Measurements from ENCODE around the gene ARHGEF26.
"Not testable (repeated sequence)": the region's sequence is repeated elsewhere in the genome, so short reads cannot be mapped to it uniquely, and the experiment has no call there.

ARHGEF26 gene

GRCh38 chr3:154120961-154121700, at the start of gene ARHGEF26:
ARHGEF26 (plus strand) TSS chr3:154121390; CDS start chr3:154121993, 603 bp downstream.
- peak; percentile 79 to 96 for DNase-seq

GRCh38 chr3:154074966-154075365, 46.2 kb upstream of the ARHGEF26 start:
- DNase-seq = no peak

GRCh38 chr3:154078672-154079071, 42.5 kb upstream of the ARHGEF26 start:
- DNase-seq = no peak

GRCh38 chr3:154081305-154081704, 39.9 kb upstream of the ARHGEF26 start:
- DNase-seq = no peak

- DNase-seq = no peak
Observed at GRCh38 chr3:154085071-154085470, 36.1 kb upstream of the ARHGEF26 start.

GRCh38 chr3:154085799-154086198, 35.4 kb upstream of the ARHGEF26 start:
- DNase-seq = no peak

GRCh38 chr3:154086286-154086685, 34.9 kb upstream of the ARHGEF26 start:
- no peak for DNase-seq

GRCh38 chr3:154087756-154088480, 33.3 kb upstream of the ARHGEF26 start:
- DNase-seq = not testable (repeated sequence)

GRCh38 chr3:154089421-154090420, 31.5 kb upstream of the ARHGEF26 start:
- no peak for DNase-seq

GRCh38 chr3:154094051-154094450, 27.1 kb upstream of the ARHGEF26 start:
- no peak for DNase-seq

GRCh38 chr3:154095832-154096421, 25.3 kb upstream of the ARHGEF26 start:
- peak in 1 of 2 experiments; percentile 49 for DNase-seq

- DNase-seq = no peak
Observed at GRCh38 chr3:154098376-154098775, 22.8 kb upstream of the ARHGEF26 start.

- no peak for DNase-seq
Observed at GRCh38 chr3:154100556-154100955, 20.6 kb upstream of the ARHGEF26 start.

- no peak for DNase-seq
Observed at GRCh38 chr3:154101250-154101649, 19.9 kb upstream of the ARHGEF26 start.

GRCh38 chr3:154102225-154102624, 19.0 kb upstream of the ARHGEF26 start:
- DNase-seq = no peak

GRCh38 chr3:154105218-154105975, 15.8 kb upstream of the ARHGEF26 start:
- no peak for DNase-seq

GRCh38 chr3:154111365-154111935, 9.7 kb upstream of the ARHGEF26 start:
- no peak for DNase-seq

- DNase-seq = no peak
Observed at GRCh38 chr3:154112146-154112852, 8.9 kb upstream of the ARHGEF26 start.

GRCh38 chr3:154113609-154114008, 7.6 kb upstream of the ARHGEF26 start:
- DNase-seq = no peak

GRCh38 chr3:154115332-154115731, 5.9 kb upstream of the ARHGEF26 start:
- no peak for DNase-seq

- DNase-seq = no peak
Observed at GRCh38 chr3:154119951-154120350, 1.2 kb upstream of the ARHGEF26 start.

Data from NCI-H526 (cell line).